ENCODE results near the gene RNF168. TPM values are rescaled to one million over a fixed set of nuclear protein-coding genes. Genes with fewer than 3 reads are reported as not detected.

Gene RNF168
- total and polyA plus RNA-seq, 2 of the 4 experiments (the other 2 are of a cell fraction), result 2.5 to 15.2 TPM

DNA sequence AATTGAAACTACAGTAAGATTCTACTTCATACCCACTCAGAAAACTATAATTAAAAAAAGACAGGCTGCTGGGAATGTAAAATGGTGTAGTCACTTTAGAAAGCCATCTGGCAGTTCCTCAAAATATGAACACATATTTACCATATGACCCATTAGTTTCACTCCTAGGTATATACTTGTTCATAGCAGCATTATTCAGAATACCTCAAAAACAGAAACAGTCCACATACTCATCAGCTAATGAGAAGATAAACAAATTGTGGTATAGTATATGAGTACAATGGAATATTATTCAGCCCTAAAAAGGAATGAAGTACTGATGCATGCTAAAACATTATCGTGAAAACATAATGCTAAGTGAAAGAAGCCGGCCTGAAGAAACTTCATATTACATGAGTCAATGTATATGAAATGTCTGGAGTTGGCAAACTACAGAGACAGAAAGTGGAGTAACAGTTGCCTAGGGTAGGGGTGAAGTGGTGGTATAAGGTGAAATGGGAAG lies 41.0 kb upstream of the RNF168 start:
- H3K79me1 ChIP-seq (ENCODE audit: low read depth in 1 of 2, low read length in 2 of 2), result no peaks in the 10 kb centered on the region
- H3K27me3 ChIP-seq (ENCODE audit: control insufficient read depth, insufficient read depth, low read length), result no peaks in the 10 kb centered on the region; the same call in 1 of the 2 replicates
- no peaks in the 10 kb centered on the region for H3K4me1 ChIP-seq (ENCODE audit: control insufficient read depth, insufficient read depth, low read length)
- intact Hi-C loops (cut with micrococcal nuclease) (no loop called here), dilution Hi-C loops (cut with HindIII; ENCODE audit: low sequenced_read_pairs, unreplicated experiment) (no loop called here), in situ Hi-C loops (cut with MboI; ENCODE audit: low sequenced_read_pairs) (no loop called here)
- no peak overlapping the region for H3K14ac ChIP-seq (replicated peaks; ENCODE audit: low read depth, low read length)
- H2BK15ac ChIP-seq (ENCODE audit: low read depth, low read length), result no peak overlapping the region
- no peak overlapping the region for H4K91ac ChIP-seq (ENCODE audit: insufficient read depth, low read depth, low read length)
- H3K4me2 ChIP-seq (ENCODE audit: low read depth, low read length), result no peak overlapping the region
- H2AK9ac ChIP-seq (replicated peaks; ENCODE audit: low read depth, low read length, poor library complexity), result no peak overlapping the region
- H3K36me3 ChIP-seq (ENCODE audit: control insufficient read depth, insufficient read depth, low read length), result no peaks in the 10 kb centered on the region
- H3K4ac ChIP-seq (ENCODE audit: low read depth, low read length), result no peak overlapping the region
- H3K27ac ChIP-seq (ENCODE audit: insufficient read depth, low read length), result no peak overlapping the region
- no peak overlapping the region for H3K23ac ChIP-seq (ENCODE audit: low read depth, low read length)
- no peak overlapping the region for H2BK20ac ChIP-seq (ENCODE audit: low read depth, low read length)
- no peak overlapping the region for H3K9ac ChIP-seq (ENCODE audit: low read depth, low read length)
- no peak overlapping the region for H4K5ac ChIP-seq (ENCODE audit: low read depth, low read length)
- ChIA-PET CTCF (interaction anchor here (0.6 kb wide), 1 partner anchor 21 kb away, joined by 6 read pairs; no protein-coding TSS in a partner anchor), POLR2A (ENCODE audit: unreplicated experiment) (no interaction called here)
- H2AFZ ChIP-seq (replicated peaks; ENCODE audit: low read length, poor library complexity), result no peak overlapping the region
- WGBS, 2 experiments (ENCODE audit: extremely low coverage in 2 of 2, insufficient read length in 1 of 2), result no CpG with 5 or more reads among the region's 2 CpGs
- no TSS peak for BruUV-seq (replicated peaks)
- no peak overlapping the region for H2AK5ac ChIP-seq (ENCODE audit: low read depth, low read length)
- ATAC-seq (ENCODE audit: low read depth), result no peak
- no peak overlapping the region for H2BK5ac ChIP-seq (ENCODE audit: low read depth, low read length, poor library complexity, severe bottlenecking)
- H4K8ac ChIP-seq (ENCODE audit: low read depth in 2 of 2, low read length in 2 of 2), result no peak overlapping the region
- no peaks in the 10 kb centered on the region for H4K20me1 ChIP-seq (ENCODE audit: insufficient read depth, low read length)
- no peak overlapping the region for H3K18ac ChIP-seq (ENCODE audit: low read depth, low read length)
- peaks cover 5% of the 10 kb centered on the region; the same call in 1 of the 2 replicates for H3K9me3 ChIP-seq (ENCODE audit: control insufficient read depth, insufficient read depth, low read length)
- TF ChIP-seq POLR2A (IDR thresholded peaks at IDR 0.05; ENCODE audit: low read depth, low read length) (no peak), RCOR1 (IDR thresholded peaks at IDR 0.05; ENCODE audit: insufficient replicate concordance, low read length) (no peak), MXI1 (IDR thresholded peaks at IDR 0.05; ENCODE audit: borderline replicate concordance, low read depth, low read length) (no peak), RFX5 (IDR thresholded peaks at IDR 0.05; ENCODE audit: low read depth, low read length) (no peak), CEBPB (IDR thresholded peaks at IDR 0.05; ENCODE audit: low read depth, low read length) (no peak), USF2 (IDR thresholded peaks at IDR 0.05; ENCODE audit: low read depth, low read length) (no peak), BHLHE40 (IDR thresholded peaks at IDR 0.05; ENCODE audit: low read depth, low read length) (no peak), CHD1 (IDR thresholded peaks at IDR 0.05; ENCODE audit: low read depth, low read length) (no peak), FOS (IDR thresholded peaks at IDR 0.05; ENCODE audit: low read depth, low read length) (no peak), NFE2L2 (IDR thresholded peaks at IDR 0.05; ENCODE audit: low read depth, low read length) (no peak), ELK1 (IDR thresholded peaks at IDR 0.05; ENCODE audit: borderline replicate concordance, low read depth, low read length) (no peak), MAFK (IDR thresholded peaks at IDR 0.05; ENCODE audit: low read depth, low read length) (no peak)
- TF ChIP-seq, protein P1, sequence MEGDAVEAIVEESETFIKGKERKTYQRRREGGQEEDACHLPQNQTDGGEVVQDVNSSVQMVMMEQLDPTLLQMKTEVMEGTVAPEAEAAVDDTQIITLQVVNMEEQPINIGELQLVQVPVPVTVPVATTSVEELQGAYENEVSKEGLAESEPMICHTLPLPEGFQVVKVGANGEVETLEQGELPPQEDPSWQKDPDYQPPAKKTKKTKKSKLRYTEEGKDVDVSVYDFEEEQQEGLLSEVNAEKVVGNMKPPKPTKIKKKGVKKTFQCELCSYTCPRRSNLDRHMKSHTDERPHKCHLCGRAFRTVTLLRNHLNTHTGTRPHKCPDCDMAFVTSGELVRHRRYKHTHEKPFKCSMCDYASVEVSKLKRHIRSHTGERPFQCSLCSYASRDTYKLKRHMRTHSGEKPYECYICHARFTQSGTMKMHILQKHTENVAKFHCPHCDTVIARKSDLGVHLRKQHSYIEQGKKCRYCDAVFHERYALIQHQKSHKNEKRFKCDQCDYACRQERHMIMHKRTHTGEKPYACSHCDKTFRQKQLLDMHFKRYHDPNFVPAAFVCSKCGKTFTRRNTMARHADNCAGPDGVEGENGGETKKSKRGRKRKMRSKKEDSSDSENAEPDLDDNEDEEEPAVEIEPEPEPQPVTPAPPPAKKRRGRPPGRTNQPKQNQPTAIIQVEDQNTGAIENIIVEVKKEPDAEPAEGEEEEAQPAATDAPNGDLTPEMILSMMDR (conservative IDR thresholded peaks at IDR 0.05; ENCODE audit: low read depth, low read length), result no peak
- H3K9me1 ChIP-seq (ENCODE audit: insufficient read depth, low read length), result no peaks in the 10 kb centered on the region
- H3K4me3 ChIP-seq (ENCODE audit: insufficient read depth, low read depth, low read length), result no peak overlapping the region
- H3K56ac ChIP-seq (ENCODE audit: extremely low read depth, insufficient read depth, low read length), result no peak overlapping the region
- DNase-seq, result no peak
- H2BK120ac ChIP-seq (ENCODE audit: low read depth, low read length), result no peak overlapping the region

Data from IMR-90 (cell line).